Upper lobe of right lung (tissue), 1 donor: ENCODE results near the gene GNPTG. TPM values are rescaled to one million over a fixed set of nuclear protein-coding genes. Genes with fewer than 3 reads are reported as not detected.

Experiments used
- ATAC-seq: fragments of 200-7000 bp; cut with Tn5 transposase; one replicate; pipeline ENCODE4 v1.9.1; 2020; ENCODE audit warnings: mild to moderate bottlenecking, moderate library complexity
- DNase-seq: peaks from one replicate; pipeline ENCODE4 v3.0.0-alpha.2; 2020
- H3K27ac ChIP-seq: fragments of 200-600 bp; one replicate; pipeline ENCODE4 v1.8.0; 2022
- H3K27me3 ChIP-seq: fragments of 200-600 bp; one replicate; pipeline ENCODE4 v1.8.0; 2022; ENCODE audit warnings: mild to moderate bottlenecking
- H3K36me3 ChIP-seq: fragments of 200-600 bp; one replicate; pipeline ENCODE4 v1.8.0; 2022
- H3K4me1 ChIP-seq: fragments of 200-600 bp; one replicate; pipeline ENCODE4 v1.8.0; 2022
- H3K4me3 ChIP-seq: fragments of 200-600 bp; one replicate; pipeline ENCODE4 v1.8.0; 2022; ENCODE audit warnings: mild to moderate bottlenecking
- H3K9me3 ChIP-seq: fragments of 200-600 bp; one replicate; pipeline ENCODE4 v1.8.0; 2022
- CTCF ChIP-seq: fragments of 200-600 bp; IDR thresholded peaks from one replicate; pipeline ENCODE4 v1.8.0; 2022; ENCODE audit warnings: antibody characterized with exemption
- intact Hi-C: fragments of 100-400 bp; cut with DNase I; formaldehyde crosslinking; loops from one replicate; pipeline ENCODE4 v1.11.0; 2022
- total RNA-seq: library from RNA; stranded (reverse); fragmentation: NEBNext Ultra II Directional; extraction: Animal tissue kit (Norgen Biotek cat#: 25700); gene quantifications from one replicate; pipeline ENCODE4 v1.2.1, GENCODE V29; 2021
- donor health status: DM: no; HTN: yes; CAD: no; lungs with severe emphysema.

The GNPTG gene
- total RNA-seq, 1 donor from 2014 or later: 82.9 TPM

GRCh38 chr16:1330260-1330914, 21.3 kb upstream of the GNPTG start:
- Histone ChIP-seq H3K36me3 (peaks cover 4% of the 10 kb centered on the region), H3K27ac (no peak overlapping the region), H3K4me3 (no peak overlapping the region), H3K4me1 (peaks cover 32% of the 10 kb centered on the region), H3K27me3 (peaks cover 41% of the 10 kb centered on the region), H3K9me3 (no peaks in the 10 kb centered on the region)
- intact Hi-C loops: no loop called here
- TF ChIP-seq CTCF: peak; percentile 42
- no peak for DNase-seq
- no peak for ATAC-seq

- ATAC-seq: no peak
- no peak for TF ChIP-seq CTCF
- Histone ChIP-seq H3K27me3 (peaks cover 47% of the 10 kb centered on the region), H3K4me1 (peaks cover 32% of the 10 kb centered on the region), H3K27ac (peak overlapping the region; percentile 58), H3K9me3 (no peaks in the 10 kb centered on the region), H3K4me3 (peak overlapping the region; percentile 36), H3K36me3 (no peaks in the 10 kb centered on the region)
- intact Hi-C loops: no loop called here
- no peak for DNase-seq
Observed at GRCh38 chr16:1330931-1331711, 20.6 kb upstream of the GNPTG start.

- H3K4me1 ChIP-seq: peaks cover 32% of the 10 kb centered on the region
- H3K27me3 ChIP-seq: peaks cover 55% of the 10 kb centered on the region
- H3K36me3 ChIP-seq: no peaks in the 10 kb centered on the region
- intact Hi-C loops: no loop called here
- peak; percentile 80 for DNase-seq
- TF ChIP-seq CTCF: no peak
- H3K4me3 ChIP-seq: peak overlapping the region; percentile 36
- H3K9me3 ChIP-seq: no peaks in the 10 kb centered on the region
- ATAC-seq: peak; percentile 55
- H3K27ac ChIP-seq: peak overlapping the region; percentile 58
Observed at GRCh38 chr16:1331712-1332617, 19.8 kb upstream of the GNPTG start.

GRCh38 chr16:1332618-1333148, 19.0 kb upstream of the GNPTG start:
- Histone ChIP-seq H3K9me3 (no peaks in the 10 kb centered on the region), H3K4me3 (peak overlapping the region; percentile 36), H3K27ac (peak overlapping the region; percentile 58), H3K36me3 (no peaks in the 10 kb centered on the region), H3K27me3 (peaks cover 55% of the 10 kb centered on the region), H3K4me1 (peaks cover 32% of the 10 kb centered on the region)
- TF ChIP-seq CTCF: no peak
- DNase-seq (no peak), ATAC-seq (no peak)
- intact Hi-C loops: no loop called here

- ATAC-seq (peak; percentile 79), DNase-seq (no peak)
- Histone ChIP-seq H3K9me3 (no peaks in the 10 kb centered on the region), H3K36me3 (no peaks in the 10 kb centered on the region), H3K27me3 (peaks cover 55% of the 10 kb centered on the region), H3K4me3 (peak within 1 kb of the TSS; percentile 36), H3K4me1 (peaks cover 32% of the 10 kb centered on the region), H3K27ac (peak within 1 kb of the TSS; percentile 58)
- TF ChIP-seq CTCF: no peak
- intact Hi-C loops: no loop called here
Observed at GRCh38 chr16:1333149-1333812, 18.4 kb upstream of the GNPTG start, which contains the start of gene BAIAP3. BAIAP3 (plus strand) TSS chr16:1333645; CDS start chr16:1338550, 4,905 bp downstream.
